ENCODE measurements around the gene NRBF2.

- TF ChIP-seq POLR2AphosphoS5 (IDR thresholded peaks at IDR 0.05) = no peak
- TF ChIP-seq CTCF (IDR thresholded peaks at IDR 0.05) = no peak
- no peak for TF ChIP-seq POLR2A (IDR thresholded peaks at IDR 0.05)
These were observed 35.8 kb downstream of the NRBF2 start for GRCh38 chr10:63168821-63169462.
